Measurements from ENCODE around the gene DPP7. TPM values are rescaled to one million over a fixed set of nuclear protein-coding genes. Genes with fewer than 3 reads are reported as not detected.

The DPP7 gene
- total RNA-seq, 2 experiments from 2014 or later: 206 to 259 TPM

- ChIA-PET CTCF (interaction anchor here (0.6 to 1.4 kb wide), 10 partner anchors 13 to 1116 kb away, joined by 3 to 5 read pairs (median 3); partner anchors contain the start of genes ANAPC2, NOXA1, NRARP and SSNA1), POLR2A (no interaction called here)
- Mint-ChIP-seq H3K9me3 (no peaks in the 10 kb centered on the region), H3K4me1 (peaks cover 22% of the 10 kb centered on the region), H3K4me3 (peak overlapping the region; percentile 43), H3K27me3 (peaks cover 28% of the 10 kb centered on the region), H3K36me3 (ENCODE audit: low read depth) (no peaks in the 10 kb centered on the region), H3K27ac (no peak overlapping the region)
- DNase-seq: peak; percentile 52
Observed at GRCh38 chr9:137156567-137157375, 42.2 kb upstream of the DPP7 start.

- H3K4me1 Mint-ChIP-seq: peaks cover 14% of the 10 kb centered on the region
- no peaks in the 10 kb centered on the region for H3K36me3 Mint-ChIP-seq (ENCODE audit: low read depth)
- ChIA-PET POLR2A (no interaction called here), CTCF (no interaction called here)
- peaks cover 9% of the 10 kb centered on the region for H3K27me3 Mint-ChIP-seq
- no peak overlapping the region for H3K27ac Mint-ChIP-seq
- no peak for DNase-seq
- H3K9me3 Mint-ChIP-seq: no peaks in the 10 kb centered on the region
- H3K4me3 Mint-ChIP-seq: no peak overlapping the region
Observed at GRCh38 chr9:137152844-137153405, 38.4 kb upstream of the DPP7 start.

- no peaks in the 10 kb centered on the region for H3K36me3 Mint-ChIP-seq (ENCODE audit: low read depth)
- ChIA-PET CTCF (interaction anchor here (1.2 to 2.5 kb wide), 6 partner anchors 12 to 364 kb away, joined by 4 to 10 read pairs (median 4); partner anchors contain the start of gene GRIN1), POLR2A (no interaction called here)
- no peak overlapping the region for H3K4me3 Mint-ChIP-seq
- H3K27me3 Mint-ChIP-seq: peaks cover 5% of the 10 kb centered on the region
- no peak overlapping the region for H3K27ac Mint-ChIP-seq
- peak; percentile 40 for DNase-seq
- no peaks in the 10 kb centered on the region for H3K9me3 Mint-ChIP-seq
- peaks cover 4% of the 10 kb centered on the region for H3K4me1 Mint-ChIP-seq
Observed at GRCh38 chr9:137150617-137151457, 36.3 kb upstream of the DPP7 start.

DNA sequence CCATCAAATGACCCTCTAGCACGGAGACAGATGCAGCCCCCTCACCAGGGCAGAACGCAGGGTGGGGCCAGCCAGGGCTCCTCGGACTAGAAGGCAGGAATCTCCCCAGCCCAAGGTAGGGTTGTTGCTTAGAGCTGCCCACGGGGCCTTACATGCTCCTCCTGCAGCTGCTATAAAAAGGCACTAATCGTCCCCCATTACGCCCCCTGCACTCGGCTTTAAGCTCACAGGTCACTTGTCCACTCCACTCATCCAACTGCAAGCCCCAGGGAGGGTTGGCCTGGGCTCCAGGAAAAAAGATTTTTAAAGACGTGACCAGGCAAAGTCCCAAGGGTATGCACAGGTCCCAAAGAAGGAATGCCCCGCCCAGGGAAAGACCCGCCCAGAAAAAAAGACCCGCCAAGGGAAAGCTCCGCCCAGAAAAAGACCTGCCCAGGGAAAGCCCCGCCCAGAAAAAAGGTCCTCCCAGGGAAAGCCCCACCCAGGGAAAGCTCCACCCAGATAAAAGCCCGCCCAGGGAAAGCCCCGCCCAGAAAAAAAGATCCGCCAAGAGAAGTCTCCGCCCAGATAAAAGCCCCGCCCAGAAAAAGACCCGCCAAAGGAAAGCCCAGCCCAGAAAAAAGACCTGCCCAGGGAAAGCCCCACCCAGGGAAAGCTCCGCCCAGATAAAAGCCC is 35.5 kb upstream of the DPP7 start:
- DNase-seq: no peak
- Mint-ChIP-seq H3K9me3 (no peaks in the 10 kb centered on the region), H3K4me1 (peaks cover 4% of the 10 kb centered on the region), H3K4me3 (no peak overlapping the region), H3K27ac (no peak overlapping the region), H3K36me3 (ENCODE audit: low read depth) (no peaks in the 10 kb centered on the region), H3K27me3 (peaks cover 5% of the 10 kb centered on the region)
- CTCF ChIA-PET: interaction anchor here (0.9 to 2.5 kb wide), 9 partner anchors 8 to 363 kb away, joined by 3 to 10 read pairs (median 4); partner anchors contain the start of genes GRIN1 and MAN1B1
- POLR2A ChIA-PET: no interaction called here

DNA sequence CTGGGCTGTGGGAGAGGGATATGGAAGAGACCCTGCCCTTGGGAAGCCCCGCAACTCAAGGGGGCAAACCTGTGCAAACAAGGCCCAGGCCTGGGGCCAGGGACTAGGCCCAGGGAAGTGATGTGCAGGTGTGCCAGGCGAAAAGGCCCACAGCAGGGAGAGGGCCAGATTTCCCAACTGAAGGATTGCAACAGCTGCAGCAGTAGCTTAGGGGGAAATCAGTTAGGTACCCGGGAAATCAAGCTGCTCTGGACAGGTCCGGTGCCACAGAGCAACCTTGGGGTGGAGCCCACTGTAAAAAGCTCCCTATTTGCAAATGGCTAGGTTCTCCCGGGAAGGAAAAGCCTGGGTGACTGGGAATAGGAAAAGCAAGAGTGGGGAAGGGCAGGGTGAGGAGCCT is 34.8 kb upstream of the DPP7 start:
- Mint-ChIP-seq H3K27ac (no peak overlapping the region), H3K36me3 (ENCODE audit: low read depth) (no peaks in the 10 kb centered on the region), H3K4me1 (peaks cover 4% of the 10 kb centered on the region), H3K27me3 (peaks cover 3% of the 10 kb centered on the region), H3K9me3 (no peaks in the 10 kb centered on the region), H3K4me3 (no peak overlapping the region)
- POLR2A ChIA-PET: no interaction called here
- CTCF ChIA-PET: interaction anchor here (0.9 to 2.5 kb wide), 7 partner anchors 9 to 362 kb away, joined by 3 to 10 read pairs (median 4); partner anchors contain the start of genes GRIN1 and MAN1B1
- DNase-seq: no peak

DNA sequence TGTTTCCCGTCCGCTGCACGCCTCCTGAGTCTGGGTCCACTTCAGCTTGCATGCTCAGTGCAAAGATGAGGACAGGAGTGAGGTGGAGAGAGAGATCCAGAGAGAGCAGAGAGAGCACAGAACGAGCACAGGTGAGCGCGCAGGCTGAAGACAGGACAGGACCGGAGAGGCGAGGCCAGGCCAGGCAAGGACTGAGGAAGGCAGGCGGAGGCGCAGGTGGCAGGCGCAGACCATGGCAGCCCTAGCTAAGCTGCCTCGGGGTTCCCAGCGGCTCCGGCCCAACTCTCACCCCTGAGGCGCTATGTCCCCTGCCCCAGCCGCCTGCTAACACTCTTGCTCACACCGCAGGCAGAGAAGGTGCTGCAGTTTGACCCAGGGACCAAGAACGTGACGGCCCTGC is 34.1 kb upstream of the DPP7 start:
- ChIA-PET CTCF (interaction anchor here (1.1 to 2.5 kb wide), 3 partner anchors 9 to 19 kb away, joined by 3 to 10 read pairs (median 9); partner anchors contain the start of gene GRIN1), POLR2A (no interaction called here)
- peaks cover 4% of the 10 kb centered on the region for H3K4me1 Mint-ChIP-seq
- no peaks in the 10 kb centered on the region for H3K9me3 Mint-ChIP-seq
- peaks cover 3% of the 10 kb centered on the region for H3K27me3 Mint-ChIP-seq
- no peak for DNase-seq
- H3K4me3 Mint-ChIP-seq: no peak overlapping the region
- H3K36me3 Mint-ChIP-seq (ENCODE audit: low read depth): no peaks in the 10 kb centered on the region
- no peak overlapping the region for H3K27ac Mint-ChIP-seq

- Mint-ChIP-seq H3K9me3 (no peaks in the 10 kb centered on the region), H3K36me3 (ENCODE audit: low read depth) (no peaks in the 10 kb centered on the region), H3K4me1 (peaks cover 4% of the 10 kb centered on the region), H3K27ac (no peak overlapping the region), H3K27me3 (peaks cover 3% of the 10 kb centered on the region), H3K4me3 (no peak overlapping the region)
- no peak for DNase-seq
- ChIA-PET POLR2A (no interaction called here), CTCF (no interaction called here)
Observed at GRCh38 chr9:137148242-137148641, 33.7 kb upstream of the DPP7 start.

DNA sequence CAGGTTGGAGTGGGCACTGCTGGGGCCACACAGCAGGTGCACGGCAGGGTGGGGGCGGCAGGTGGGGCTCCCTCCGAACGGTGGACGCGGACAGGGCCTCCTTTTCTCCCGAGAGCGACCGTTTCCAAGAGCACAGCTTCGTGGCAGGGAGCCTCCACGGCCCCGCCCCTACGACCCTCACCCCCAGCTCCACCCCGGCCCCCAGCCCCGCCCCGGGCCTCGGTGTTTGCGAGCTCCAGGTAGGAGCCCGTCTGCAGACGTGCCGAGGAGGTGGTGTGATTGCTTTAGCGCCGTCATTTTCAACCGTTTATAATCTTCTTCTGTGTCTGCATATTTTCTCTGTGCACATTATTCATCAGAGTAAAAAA is 33.2 kb upstream of the DPP7 start:
- H3K27me3 Mint-ChIP-seq: peaks cover 3% of the 10 kb centered on the region
- H3K4me1 Mint-ChIP-seq: peaks cover 4% of the 10 kb centered on the region
- no peak overlapping the region for H3K4me3 Mint-ChIP-seq
- no peak for DNase-seq
- CTCF ChIA-PET: no interaction called here
- H3K36me3 Mint-ChIP-seq (ENCODE audit: low read depth): no peaks in the 10 kb centered on the region
- no peaks in the 10 kb centered on the region for H3K9me3 Mint-ChIP-seq
- no peak overlapping the region for H3K27ac Mint-ChIP-seq
- POLR2A ChIA-PET: no interaction called here

- ChIA-PET CTCF (no interaction called here), POLR2A (no interaction called here)
- H3K36me3 Mint-ChIP-seq (ENCODE audit: low read depth): no peaks in the 10 kb centered on the region
- DNase-seq: no peak
- no peak overlapping the region for H3K4me3 Mint-ChIP-seq
- H3K4me1 Mint-ChIP-seq: peaks cover 4% of the 10 kb centered on the region
- H3K27me3 Mint-ChIP-seq: peaks cover 5% of the 10 kb centered on the region
- H3K9me3 Mint-ChIP-seq: no peaks in the 10 kb centered on the region
- H3K27ac Mint-ChIP-seq: no peak overlapping the region
Observed at GRCh38 chr9:137147091-137147792, 32.7 kb upstream of the DPP7 start.

DNA sequence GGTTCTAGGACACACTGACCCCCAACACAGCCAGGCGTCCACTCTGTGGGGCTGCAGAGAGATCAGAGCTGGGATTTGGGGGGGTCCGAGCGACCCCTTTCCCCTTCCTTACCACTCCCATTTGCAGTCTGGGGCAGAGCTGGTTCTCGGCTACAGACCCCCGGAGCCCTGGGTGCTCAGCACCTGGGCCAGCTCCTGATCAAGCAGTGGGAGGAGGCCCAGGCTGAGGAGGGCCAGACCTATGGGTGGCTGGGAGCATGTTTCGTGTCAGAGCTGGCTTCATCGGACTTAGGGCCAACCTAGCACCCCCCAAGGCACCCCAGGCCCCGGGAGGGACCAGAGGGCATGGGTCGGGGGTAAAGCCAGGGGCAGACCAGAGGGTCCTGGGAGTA is 32.0 kb upstream of the DPP7 start:
- H3K4me1 Mint-ChIP-seq: peaks cover 6% of the 10 kb centered on the region
- no peak overlapping the region for H3K4me3 Mint-ChIP-seq
- no peak for DNase-seq
- H3K27me3 Mint-ChIP-seq: peaks cover 11% of the 10 kb centered on the region
- H3K36me3 Mint-ChIP-seq (ENCODE audit: low read depth): no peaks in the 10 kb centered on the region
- no peak overlapping the region for H3K27ac Mint-ChIP-seq
- ChIA-PET POLR2A (no interaction called here), CTCF (no interaction called here)
- H3K9me3 Mint-ChIP-seq: no peaks in the 10 kb centered on the region

DNA sequence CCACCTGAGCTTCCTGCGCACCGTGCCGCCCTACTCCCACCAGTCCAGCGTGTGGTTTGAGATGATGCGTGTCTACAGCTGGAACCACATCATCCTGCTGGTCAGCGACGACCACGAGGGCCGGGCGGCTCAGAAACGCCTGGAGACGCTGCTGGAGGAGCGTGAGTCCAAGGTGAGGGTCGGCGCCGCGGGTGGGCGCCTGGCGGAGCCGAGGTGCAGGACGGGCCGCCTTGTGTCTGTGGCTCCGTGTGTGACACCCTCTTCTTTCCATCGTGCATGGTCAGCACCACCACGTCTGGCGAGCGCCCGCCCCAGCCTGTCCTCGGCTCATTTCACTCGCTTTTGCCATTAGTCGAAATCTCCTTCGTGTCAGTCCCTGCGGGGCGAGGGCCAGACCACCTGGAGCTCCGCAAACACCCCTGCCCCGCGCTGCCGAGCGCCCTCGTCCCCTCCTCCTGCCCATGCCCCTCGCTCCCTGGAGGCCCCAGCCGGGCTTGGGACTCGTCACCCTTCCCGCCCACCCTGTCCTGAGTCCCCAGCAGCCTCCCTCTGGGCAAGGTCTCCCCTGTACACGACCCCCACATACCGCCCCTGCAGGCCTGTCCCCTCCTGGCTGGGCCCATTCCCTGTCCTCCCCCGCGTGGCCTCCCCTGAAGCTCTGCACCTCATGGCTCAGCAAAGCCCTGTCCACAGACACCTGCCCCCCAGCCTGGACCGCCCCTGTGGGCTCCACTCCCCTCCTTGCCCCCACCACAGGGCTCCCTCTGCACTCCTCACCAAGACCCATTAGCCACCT is 31.4 kb upstream of the DPP7 start:
- ChIA-PET POLR2A (no interaction called here), CTCF (no interaction called here)
- no peak overlapping the region for H3K4me3 Mint-ChIP-seq

GRCh38 chr9:137143459-137143858 is 28.9 kb upstream of the DPP7 start:
- POLR2A ChIA-PET: no interaction called here
- H3K27me3 Mint-ChIP-seq: peaks cover 33% of the 10 kb centered on the region
- no peaks in the 10 kb centered on the region for H3K9me3 Mint-ChIP-seq
- DNase-seq: no peak
- peaks cover 10% of the 10 kb centered on the region for H3K4me1 Mint-ChIP-seq
- H3K4me3 Mint-ChIP-seq: no peak overlapping the region
- CTCF ChIA-PET: no interaction called here
- H3K27ac Mint-ChIP-seq: no peak overlapping the region
- no peaks in the 10 kb centered on the region for H3K36me3 Mint-ChIP-seq (ENCODE audit: low read depth)

More for the DNA sequence above, 31.4 kb upstream of the DPP7 start:
- Mint-ChIP-seq H3K9me3 (no peaks in the 10 kb centered on the region), H3K4me1 (peaks cover 7% of the 10 kb centered on the region), H3K27me3 (peaks cover 14% of the 10 kb centered on the region), H3K27ac (no peak overlapping the region), H3K36me3 (ENCODE audit: low read depth) (no peaks in the 10 kb centered on the region)
- DNase-seq: no peak
